GM18507 (cell line): ENCODE measurements around the gene DIS3L2.

ENCODE experiments used
- DNase-seq: peaks from one replicate; pipeline ENCODE4 v3.0.0; 2011; ENCODE audit warnings: low read depth; ENCODE audit not compliant: insufficient read length; ENCODE audit errors: extremely low spot score
- FAIRE-seq: peaks from 2 replicates; lab custom pipeline; 2011; peaks lifted over from hg19 to GRCh38; lab: Jason Lieb, UNC

The DIS3L2 gene

GRCh38 chr2:231927566-231927890, 34.0 kb upstream of the DIS3L2 start:
- DNase-seq, result no peak
- no peak for FAIRE-seq

GRCh38 chr2:231928481-231928880, 33.0 kb upstream of the DIS3L2 start:
- DNase-seq, result no peak
- no peak for FAIRE-seq

- no peak for FAIRE-seq
- DNase-seq, result no peak
These were observed 32.4 kb upstream of the DIS3L2 start for GRCh38 chr2:231928901-231929725.

- DNase-seq, result no peak
- FAIRE-seq, result no peak
These were observed 31.4 kb upstream of the DIS3L2 start for GRCh38 chr2:231929961-231930592.

- no peak for FAIRE-seq
- no peak for DNase-seq
These were observed 30.8 kb upstream of the DIS3L2 start for GRCh38 chr2:231930593-231931281.

GRCh38 chr2:231931481-231931915, 30.0 kb upstream of the DIS3L2 start:
- DNase-seq (no peak), FAIRE-seq (no peak)

- DNase-seq, result no peak
- no peak for FAIRE-seq
These were observed 28.9 kb upstream of the DIS3L2 start for GRCh38 chr2:231932711-231932970.

GRCh38 chr2:231932985-231933915, 28.3 kb upstream of the DIS3L2 start:
- FAIRE-seq (no peak), DNase-seq (no peak)

GRCh38 chr2:231933916-231934401, 27.6 kb upstream of the DIS3L2 start:
- FAIRE-seq (no peak), DNase-seq (no peak)

- DNase-seq (no peak), FAIRE-seq (no peak)
These were observed 26.9 kb upstream of the DIS3L2 start for GRCh38 chr2:231934441-231935206.

GRCh38 chr2:231935207-231935524, 26.3 kb upstream of the DIS3L2 start:
- DNase-seq (no peak), FAIRE-seq (no peak)

- no peak for FAIRE-seq
- no peak for DNase-seq
These were observed 25.7 kb upstream of the DIS3L2 start for GRCh38 chr2:231935815-231936214.

GRCh38 chr2:231936491-231936890, 25.0 kb upstream of the DIS3L2 start:
- no peak for DNase-seq
- FAIRE-seq, result no peak

GRCh38 chr2:231937057-231937456, 24.5 kb upstream of the DIS3L2 start:
- FAIRE-seq (no peak), DNase-seq (no peak)

- FAIRE-seq (no peak), DNase-seq (no peak)
These were observed 22.5 kb upstream of the DIS3L2 start for GRCh38 chr2:231939022-231939421.

- no peak for FAIRE-seq
- DNase-seq, result no peak
These were observed 20.7 kb upstream of the DIS3L2 start for GRCh38 chr2:231940795-231941194.

GRCh38 chr2:231941673-231942072, 19.8 kb upstream of the DIS3L2 start:
- DNase-seq (no peak), FAIRE-seq (no peak)

- DNase-seq (no peak), FAIRE-seq (no peak)
These were observed 19.3 kb upstream of the DIS3L2 start for GRCh38 chr2:231942180-231942579.

GRCh38 chr2:231946241-231946814, 15.2 kb upstream of the DIS3L2 start:
- FAIRE-seq (no peak), DNase-seq (no peak)
